B cell (primary cell): ENCODE measurements around the gene CDC42.

Experiments used
- CTCF ChIP-seq: fragments of 200-600 bp; IDR thresholded peaks from one replicate; pipeline ENCODE4 v1.8.0; 2022; ENCODE audit warnings: antibody characterized with exemption, mild to moderate bottlenecking
- EZH2 ChIP-seq: IDR thresholded peaks from 2 replicates; pipeline ENCODE4 v1.6.1; 2012; ENCODE audit warnings: borderline replicate concordance, low read depth, mild to moderate bottlenecking, moderate library complexity, low read length; ENCODE audit not compliant: insufficient read depth, poor library complexity, severe bottlenecking

DNA sequence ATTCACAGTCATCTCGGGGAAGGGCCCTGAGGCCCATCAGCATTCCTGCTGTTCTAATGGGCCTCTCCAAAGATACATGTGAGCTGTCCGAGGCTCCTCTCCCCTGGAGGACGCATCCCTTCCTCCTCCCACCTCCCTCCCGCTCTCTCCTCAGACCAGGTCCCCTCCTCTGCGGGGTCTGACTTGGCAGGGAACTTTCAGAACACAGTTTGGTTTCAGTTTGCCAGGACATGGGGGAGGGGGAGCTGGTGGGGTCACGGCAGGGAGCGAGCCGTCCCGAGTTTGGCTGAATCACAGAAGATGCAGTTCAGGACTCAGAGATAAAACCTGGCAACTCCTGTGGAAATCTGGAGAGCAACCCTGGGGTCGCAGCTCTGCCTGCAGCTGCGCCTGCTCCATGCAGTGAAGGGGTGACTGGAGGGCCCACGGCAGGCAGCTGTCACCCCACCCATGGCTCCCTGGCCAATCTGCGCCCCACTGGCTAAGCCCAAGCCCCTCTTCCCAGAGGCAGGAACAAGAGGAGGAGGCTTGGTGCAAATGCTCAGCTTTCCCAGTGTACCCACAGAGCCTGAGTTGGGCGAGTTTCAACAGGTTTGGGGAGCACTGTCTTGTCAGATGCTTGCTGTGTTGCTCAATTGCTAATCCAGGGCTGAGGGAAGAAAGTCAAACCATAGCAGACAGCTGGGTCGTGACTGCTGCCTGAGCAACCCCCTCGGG is 84.7 kb downstream of the CDC42 start:
- TF ChIP-seq CTCF (no peak), EZH2 (no peak)
